GM21381 (cell line): Measurements from ENCODE around the gene MFNG.

Experiments used
- ATAC-seq: cut with Tn5 transposase; IDR thresholded peaks from one replicate; pipeline ENCODE4 v1.9.1; 2021; ENCODE audit warnings: mild to moderate bottlenecking, moderate library complexity; ENCODE audit not compliant: unreplicated experiment

MFNG gene

DNA sequence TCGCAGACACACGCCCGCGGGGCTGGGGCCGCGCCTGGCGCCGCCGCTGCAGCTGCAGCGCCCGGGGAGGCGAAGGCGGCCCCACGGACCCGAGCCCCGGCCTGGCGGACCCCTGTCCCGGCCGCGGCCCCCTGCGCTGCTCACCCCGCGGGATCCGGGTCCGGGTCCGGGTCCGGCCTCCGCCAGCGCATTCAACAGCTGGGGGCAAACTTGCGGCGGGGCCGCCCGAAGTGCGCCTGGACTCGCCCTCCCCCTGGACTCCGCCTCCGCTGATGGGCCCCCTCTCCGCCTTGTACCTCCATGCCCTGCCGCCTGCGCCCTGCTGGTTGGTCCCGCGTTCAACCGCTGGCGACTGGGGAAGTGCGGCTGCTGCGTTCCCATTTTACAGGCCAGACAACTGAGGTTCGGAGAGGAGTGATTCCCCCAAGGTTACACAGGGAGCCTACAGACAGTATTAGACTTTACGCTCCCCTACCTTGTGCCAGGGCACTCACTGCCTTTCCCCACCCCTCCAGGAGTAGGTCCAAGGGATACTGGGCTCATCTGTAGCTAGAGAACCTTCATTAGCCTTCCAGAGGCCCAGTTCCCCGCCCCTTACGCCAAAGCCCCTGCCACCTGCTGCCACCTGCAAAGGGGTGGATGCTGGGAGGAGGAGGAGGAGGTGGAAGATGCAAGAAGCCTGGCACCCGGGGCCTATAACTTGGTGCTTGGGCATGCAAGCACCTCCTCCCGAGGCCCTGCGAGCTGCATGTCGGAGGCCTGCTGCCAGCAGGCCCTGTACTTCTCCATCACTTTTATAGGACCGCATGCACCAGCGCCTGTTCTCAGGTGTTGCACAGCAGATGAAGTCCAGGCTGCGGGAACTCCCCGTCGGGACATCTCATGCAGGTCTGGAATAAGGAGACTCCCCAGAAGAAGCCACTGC, 58.2 kb downstream of the MFNG start:
- ATAC-seq = no peak

DNA sequence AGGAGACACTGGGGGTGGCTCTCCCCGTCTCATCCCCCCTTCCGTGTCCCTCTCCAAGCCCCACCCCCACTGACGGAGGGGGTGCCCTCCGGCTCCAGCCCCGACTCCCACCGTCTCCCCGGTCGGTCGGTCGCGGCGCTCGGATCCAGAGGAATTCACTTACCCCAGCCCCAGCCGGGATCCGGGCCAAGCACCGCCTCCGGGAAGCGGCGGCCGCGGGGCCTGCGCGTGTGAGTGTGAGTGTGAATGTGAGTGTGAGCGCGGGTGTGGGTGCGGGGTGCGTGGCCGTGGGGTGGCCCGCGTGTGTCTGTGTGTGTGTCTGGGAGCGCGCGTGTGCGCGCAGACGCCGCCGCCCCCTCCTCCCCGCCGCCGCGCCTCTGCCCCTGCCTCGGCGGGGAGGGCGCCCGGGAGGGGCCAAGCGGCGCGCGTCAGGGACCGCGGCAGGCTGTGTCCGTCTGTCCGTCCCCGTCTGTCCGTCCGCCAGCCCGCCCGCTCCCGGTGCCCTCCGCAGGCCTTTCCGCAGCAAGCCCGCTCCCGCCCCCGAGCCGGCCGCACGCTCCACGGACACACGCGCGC, 59.0 kb downstream of the MFNG start, which contains the start of gene ELFN2:
Gene ELFN2 (minus strand): TSS at position 345 of the 576 bp plus-strand sequence. CDS start 51,945 bp downstream, outside the sequence.
- no peak for ATAC-seq

DNA sequence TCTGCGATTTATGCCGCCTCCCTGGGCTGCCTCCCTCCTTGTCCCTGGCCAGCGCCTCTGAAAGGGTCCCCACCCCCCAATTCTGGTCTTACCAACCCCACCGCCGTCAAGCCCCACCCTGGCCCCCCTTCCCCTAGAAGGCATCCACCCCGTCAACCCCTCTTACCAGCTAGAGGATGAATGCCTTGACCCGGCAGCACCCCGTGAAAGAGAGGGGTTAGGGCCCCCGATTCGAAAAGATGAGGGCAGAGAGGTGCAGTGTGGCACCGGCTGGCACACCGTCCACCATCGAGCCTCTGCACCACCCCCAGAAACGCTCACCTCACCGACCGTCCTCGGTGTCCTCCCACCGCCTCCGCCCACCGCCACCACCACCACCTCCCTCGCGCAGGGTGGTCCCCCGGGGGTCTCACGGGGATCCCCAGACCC, 59.5 kb downstream of the MFNG start:
- no peak for ATAC-seq

DNA sequence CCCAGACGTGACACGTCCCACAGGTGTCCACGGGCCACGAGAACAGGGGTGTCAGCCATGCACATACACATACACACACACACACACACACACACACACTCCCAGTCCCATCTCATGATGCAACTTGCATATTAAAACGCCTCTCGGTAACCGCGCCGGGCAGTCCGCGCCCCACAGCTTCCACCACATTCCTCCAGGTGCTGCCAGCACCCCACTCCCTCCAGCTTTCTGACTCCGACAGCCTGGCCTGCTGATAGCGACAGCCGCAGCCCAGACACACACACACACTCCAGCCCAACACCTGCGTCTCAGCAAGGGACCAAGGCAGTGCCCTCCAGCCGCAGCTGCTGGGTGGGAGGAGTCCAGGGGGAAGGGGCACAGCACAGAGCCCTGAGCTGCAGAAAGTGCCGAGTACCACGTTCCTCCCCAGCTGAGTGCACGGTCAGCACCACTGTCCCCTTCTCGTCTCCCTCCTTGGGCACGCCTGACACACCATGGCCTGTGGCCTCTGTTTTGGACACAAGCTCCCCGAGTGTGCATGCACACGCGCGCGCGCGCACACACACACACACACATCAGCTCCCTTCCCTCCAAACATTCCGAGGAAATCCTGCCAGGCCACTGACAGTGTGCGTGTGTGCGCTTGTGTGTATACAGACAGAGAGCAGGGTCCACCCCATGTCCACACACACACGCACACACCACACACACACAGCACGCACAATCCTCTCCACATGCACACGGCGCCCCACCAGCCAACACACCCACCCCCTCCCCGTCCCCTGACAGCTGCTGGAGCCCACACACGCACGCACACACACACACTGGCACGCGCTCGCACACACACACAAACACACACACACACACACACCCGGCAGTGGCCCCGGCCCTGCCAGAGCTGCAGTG, 60.1 kb downstream of the MFNG start:
- ATAC-seq = no peak

DNA sequence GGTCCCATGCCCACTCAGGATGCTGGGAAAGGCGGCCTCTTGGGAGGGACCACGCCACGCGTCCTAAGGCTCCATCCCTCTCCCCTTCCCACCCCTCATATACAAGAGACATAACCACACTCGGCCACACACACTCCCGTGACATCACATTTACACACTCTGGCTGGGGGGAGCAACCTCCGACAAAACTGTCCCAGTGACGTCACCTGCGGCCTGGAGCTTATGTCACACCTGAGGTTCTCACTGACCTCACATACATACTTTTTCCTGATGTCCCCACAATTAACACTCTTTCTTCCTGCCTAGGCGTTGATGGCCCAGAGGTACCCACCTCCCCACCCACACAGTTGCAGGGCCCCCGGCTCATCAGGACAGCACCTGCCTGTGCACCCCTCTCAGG, 60.8 kb downstream of the MFNG start:
- no peak for ATAC-seq

DNA sequence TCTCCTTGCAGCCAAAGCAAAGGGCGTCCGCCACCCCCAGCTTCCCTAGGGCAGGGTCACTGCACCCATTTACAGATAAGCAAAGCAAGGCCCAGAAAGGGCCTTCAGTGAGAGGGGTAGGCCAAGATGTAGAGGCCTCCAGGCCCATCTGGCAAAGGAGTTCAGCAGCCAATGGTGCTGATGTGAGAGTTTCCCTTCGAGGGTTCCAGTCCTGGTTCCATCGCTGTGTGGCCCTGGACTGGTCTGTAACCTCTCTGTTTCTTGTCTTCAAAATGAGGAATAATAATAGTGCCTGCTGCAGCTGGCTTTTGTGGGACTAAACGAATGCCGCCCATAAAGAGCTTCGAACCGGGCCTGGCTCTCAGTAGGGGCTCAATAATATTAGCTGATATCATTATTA, 62.9 kb downstream of the MFNG start:
- ATAC-seq = no peak

DNA sequence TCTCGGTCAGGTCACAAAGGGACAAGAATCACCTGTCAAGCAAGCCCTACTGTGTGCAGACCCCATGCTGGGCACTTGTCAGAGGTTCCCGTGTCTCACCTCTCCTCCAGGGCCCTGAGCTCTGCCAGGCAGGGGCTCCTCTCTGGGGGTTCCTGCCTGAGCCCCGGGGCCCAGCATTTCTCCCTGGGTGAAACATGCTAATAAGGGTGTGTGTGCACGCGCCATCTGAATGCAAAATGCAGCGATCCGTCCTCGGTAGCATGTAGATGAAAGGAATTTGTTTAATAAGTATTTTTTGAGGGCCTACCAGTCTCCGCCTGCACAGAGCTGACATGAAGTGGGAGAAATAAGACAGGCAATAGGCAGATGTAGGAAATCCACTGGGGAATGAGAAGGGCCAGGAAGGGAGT, 64.7 kb downstream of the MFNG start:
- ATAC-seq = no peak

DNA sequence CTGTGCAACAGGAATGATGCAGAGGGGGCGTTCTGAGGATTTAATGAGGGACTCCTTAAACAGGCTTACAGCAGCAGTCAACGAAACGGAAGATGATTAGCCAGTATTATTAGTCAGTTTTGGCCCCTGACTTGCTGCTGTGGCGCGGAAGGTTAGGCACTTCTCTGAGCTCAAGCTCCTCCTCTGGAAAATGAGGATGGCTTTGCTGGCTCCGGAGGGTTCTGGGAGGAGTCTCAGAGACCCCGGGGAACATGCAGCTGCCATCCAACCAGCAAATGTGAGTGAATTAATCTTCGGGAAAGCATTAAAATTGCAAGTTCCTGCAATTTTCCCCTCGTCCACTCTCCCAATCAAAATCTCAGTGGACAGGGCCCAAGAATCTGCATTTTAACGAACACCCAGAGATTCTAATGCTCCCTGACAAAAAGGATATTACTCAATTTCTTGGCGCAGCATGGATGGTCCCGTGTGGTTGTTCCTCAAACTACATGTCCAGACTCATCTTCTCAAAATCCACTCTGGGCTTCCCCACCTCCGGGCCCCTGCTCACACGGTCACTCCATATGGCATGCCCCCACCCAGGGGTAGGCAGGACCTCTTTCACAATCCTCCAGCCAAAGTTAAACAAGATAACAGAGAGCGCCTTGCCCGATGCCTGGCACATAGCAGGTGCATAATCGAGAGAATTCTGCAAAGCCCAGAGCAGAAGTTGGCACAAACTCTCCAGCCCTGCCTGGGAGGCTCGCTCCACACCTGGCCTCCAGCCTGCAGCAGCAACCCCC, 65.3 kb downstream of the MFNG start:
- no peak for ATAC-seq

DNA sequence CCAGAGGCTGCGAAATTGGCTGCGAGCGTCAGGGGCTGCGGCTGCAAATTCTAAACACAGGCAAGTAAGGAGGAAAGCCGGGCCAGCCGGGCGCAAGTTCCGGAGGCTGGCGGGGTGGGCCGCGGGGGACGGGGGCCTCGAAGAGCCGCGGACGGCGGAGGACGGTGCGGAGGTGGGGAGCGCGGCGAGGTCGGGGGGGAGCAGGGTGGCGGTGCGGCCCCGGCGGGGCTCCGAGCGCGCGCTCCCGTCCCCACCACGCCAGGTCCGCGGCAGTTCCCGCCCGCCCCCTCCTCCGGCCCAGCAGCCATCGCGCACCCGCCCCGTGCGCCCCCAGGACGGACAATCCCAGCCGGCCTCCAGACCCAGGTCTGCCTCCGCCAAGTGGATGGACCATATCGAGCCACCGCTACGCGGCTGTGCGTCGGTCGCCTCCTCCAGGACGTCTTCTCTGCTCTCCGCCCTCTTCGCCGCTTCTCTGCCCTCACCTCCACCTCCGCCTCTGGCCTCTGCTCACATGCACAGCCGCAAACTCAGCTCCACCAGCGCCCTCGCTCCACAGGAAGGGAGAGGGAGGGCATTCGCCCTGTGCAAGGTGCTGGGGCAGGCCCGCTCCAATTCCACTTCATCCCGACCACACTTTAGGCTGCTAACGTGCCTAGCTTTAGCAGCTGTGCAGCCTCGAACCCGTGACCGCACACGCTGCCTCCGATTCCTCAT, 66.1 kb downstream of the MFNG start:
- no peak for ATAC-seq

DNA sequence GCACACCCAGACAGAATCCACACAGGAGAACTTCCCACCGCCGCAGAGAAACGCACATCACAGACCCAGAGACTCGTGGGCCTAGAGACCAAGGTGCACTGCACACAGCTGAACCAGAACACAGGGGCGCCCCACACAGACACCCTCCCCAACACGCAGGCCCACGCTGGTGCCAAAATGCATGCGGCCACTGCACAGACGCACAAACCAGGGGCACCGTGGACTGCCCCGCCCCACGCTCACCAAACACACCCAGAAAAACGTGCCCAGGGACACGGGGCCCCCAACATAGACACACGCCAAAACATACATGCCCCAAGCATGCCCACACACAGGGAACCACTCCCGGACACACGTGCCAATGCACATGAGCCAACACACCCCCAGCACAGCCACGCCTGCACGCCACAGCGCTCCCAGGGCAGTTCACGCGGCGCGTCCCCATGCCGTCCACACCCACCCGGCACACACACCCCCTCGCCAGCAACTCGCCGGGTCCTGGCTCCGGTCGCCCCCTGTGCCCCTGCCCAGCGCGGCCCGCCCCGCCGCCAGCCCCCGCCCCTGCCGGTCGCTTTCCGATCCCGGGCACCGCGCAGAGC, 66.7 kb downstream of the MFNG start:
- no peak for ATAC-seq
